ENCODE data around the gene ITFG2.
"Not testable (repeated sequence)": the region's sequence is repeated elsewhere in the genome, so short reads cannot be mapped to it uniquely, and the experiment has no call there.

Gene ITFG2

DNA sequence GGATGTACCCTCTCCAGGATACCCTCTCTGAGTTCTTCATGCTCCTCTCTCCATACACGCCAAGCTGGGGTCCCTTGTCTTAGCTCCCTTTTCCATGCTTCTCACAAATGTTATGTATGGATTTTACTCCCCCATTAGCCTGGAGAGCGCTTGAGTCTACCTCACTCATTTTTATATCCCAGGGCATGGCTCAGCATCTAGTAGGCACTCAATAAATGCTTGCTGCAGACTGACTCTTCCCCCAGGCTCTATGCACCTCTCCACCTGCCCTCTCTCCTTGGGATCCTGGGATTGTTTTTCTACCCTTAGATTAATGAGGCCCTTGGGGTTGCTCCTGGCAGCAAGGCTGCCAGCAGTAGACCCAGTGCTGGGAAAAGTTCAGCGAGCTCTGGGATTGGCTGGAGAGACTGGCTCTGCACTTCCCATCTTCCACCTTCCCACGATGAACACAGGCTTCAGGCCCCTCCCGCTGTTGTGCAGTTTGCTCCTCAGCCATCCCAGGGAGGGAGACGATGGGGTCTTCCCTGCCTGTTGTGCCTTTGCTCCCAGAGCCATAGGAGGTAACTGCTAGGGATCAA is 20.2 kb downstream of the ITFG2 start:
- no peak for DNase-seq (ENCODE audit: low read depth)

DNA sequence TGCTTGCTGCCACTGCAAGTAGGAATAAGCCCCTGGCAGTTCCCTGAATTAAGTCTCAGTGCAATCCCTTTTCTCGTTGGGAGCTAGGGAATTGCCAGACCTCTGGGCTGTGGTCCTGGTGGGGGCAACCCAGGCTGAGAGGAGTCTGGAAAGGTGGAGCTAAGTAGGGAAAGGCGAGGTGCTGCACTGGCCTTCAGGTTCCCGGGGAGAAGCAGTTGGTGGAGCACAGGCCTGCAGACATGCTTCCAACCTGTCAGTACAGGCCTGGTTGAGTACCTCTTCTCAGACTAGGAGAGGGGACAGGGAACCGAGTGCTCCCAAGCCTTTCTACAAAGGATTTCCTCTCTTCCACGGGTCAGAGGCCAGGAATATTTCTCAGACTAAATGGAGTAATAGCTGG is 20.9 kb downstream of the ITFG2 start:
- no peak for DNase-seq (ENCODE audit: low read depth)

DNA sequence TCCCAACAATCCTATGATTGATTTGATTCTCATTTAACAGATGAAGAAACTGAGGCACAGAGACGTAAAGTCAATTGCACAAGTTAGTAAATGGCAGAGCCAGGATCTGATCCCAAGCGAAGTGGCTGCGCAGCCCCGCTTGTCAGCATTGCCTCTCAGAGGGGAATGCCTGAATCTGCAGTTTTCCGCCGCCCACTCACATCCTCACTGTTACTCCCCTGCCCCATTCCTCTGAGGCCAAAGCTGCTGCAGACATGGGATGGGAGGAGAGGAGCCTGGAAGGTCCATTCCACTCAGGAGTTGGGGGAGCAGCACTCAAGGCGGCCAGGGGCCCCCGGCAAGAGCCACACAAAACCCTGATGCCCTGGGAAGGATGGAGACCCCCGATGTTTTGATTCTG is 21.3 kb downstream of the ITFG2 start:
- DNase-seq (ENCODE audit: low read depth) = no peak

DNA sequence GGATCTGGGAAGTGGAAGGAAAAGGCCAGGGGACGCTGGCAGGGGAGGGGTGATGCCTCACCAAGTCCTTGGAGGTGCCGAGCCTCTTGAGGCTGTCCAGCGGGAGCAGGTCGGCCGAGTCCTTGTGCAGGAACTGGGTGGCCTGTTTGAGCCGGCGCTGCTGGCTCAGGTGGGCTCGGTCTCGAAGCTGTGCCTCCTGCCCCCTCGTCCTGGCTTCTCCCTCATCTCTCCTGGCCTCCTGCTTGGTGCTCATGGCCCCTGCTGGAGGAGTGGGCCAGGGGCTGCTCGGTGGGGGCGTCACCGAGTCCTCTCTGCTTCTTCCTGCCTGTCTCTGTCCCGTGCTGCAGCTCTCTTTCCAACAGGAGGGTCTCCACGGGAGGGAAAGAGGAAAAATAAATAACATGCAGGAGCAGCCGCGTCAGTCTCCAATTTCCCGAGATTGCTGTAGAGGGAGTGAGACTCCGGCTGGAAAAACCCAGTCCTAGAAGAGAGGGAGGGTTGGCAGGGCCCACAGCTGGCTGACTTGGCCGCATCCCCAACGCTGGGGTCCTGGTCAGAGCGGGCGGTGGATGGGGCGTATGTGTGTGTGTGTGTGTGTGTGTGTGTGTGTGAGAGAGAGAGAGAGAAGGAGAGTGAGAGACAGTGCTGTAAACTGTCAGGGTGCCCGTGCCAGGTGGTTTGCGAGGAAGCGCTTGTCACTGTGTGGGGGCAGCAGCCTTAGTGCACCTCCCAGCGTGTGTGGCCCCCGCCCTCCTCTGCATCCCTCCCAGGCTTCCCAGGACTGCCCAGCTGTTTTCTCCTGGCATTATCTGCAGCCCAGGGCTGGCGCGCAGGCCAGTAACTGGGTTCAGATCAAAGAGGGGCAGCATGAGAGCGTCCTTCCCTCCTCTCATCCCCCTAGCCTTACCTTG is 22.4 kb downstream of the ITFG2 start, which contains the start of gene NRIP2:
TSS of gene NRIP2 (minus strand) at position 455 of the 911 bp plus-strand sequence. CDS start at position 403, 52 bp downstream.
- no peak for DNase-seq (ENCODE audit: low read depth)

DNA sequence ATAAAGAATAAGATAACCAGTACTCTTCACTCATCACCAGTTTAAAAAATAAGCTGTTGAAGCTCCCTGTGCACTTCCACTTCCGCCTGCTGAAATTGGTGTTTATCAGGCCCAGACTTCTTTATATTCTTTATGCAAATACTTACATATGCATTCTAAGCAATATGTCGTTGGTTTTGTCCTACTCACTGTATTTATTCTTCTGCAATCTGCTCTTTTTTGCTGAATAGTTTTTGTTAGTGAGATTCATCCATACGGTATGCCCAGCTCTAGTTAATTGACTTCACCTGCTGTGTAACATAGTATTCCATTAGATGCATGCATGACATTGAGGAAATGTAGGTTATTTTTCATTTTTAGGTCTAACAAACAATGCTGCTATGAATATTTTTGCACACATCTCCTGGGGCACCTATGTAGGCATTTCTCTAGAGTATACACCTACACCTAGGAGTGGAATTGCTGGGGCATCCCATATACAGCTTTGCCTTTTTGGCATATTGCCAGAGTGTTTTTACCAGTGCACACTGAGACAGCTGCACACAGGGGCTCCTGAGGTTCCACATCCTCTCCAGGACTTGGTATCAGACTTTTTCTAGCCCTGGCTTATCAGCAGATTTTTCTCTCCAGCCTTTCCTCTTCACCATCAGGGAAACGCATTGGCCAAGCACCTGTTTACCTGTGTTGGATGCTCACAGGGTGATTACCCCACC is 23.4 kb downstream of the ITFG2 start:
- DNase-seq (ENCODE audit: low read depth) = no peak

DNA sequence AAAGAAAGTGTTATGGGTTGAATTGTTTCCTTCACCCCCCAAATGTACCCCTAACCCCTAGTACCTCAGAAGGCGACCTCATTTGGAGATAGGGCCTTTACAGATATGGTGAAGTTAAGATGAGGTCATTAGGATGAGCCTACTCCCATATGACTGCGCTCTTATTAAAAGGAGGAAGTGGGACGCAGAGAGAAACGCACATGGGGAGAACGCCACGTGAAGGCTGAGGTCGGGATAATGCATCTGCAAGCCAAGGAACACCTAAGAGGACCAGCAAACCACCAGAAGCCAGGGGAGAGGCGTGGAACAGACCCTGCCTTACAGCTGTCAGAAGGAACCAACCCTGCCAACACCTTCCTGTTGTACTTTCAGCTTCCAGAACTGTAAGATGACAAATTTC is 24.1 kb downstream of the ITFG2 start:
- DNase-seq (ENCODE audit: low read depth) = no peak

DNA sequence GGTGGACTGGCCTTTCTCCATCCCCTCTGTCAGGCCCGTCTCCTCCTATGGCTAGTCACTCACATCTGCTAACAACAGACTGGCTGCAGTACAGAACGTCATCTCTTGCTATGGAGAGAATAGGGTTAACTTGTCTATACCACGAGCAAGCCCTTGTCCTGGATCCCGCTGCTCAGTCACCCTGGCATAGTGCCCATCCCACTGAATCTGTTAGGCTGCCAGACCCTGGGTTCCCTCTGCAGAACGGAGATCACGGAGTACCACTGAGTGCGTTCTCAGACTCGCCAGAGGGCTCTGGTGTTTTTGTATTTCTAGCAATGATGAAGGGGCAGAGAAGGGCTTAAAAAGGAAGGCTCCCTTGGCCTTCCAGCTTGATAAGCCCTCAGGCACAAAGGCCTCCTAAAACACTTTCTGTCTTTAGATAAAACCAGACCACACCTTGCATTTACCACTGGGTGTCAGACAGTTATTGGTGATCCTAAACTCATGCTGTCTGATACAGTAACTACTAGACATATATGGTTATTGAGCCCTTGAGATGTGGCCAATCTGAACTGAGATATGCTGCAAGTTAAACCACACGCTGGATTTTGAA is 28.7 kb downstream of the ITFG2 start:
- no peak for DNase-seq (ENCODE audit: low read depth)

DNA sequence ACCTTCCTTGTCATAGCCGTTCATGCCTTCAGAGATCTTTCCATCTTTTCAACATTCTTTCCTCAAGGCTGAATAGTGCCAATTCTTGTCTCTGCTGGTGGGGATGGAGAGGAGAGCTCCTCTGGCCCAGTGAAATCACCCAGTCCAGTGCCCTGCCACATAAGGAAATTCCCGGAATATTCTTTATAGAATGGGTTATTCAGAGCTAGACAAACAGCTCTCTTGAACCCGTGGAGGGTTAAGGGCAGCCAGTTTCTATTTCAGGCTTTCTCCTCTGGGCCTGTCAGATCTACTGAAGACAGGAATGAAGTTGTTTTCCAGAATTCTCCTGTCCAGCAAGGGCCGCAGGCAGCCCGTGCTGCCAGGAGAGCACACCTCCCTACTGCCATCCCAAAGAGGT is 30.5 kb downstream of the ITFG2 start:
- no peak for DNase-seq (ENCODE audit: low read depth)

DNA sequence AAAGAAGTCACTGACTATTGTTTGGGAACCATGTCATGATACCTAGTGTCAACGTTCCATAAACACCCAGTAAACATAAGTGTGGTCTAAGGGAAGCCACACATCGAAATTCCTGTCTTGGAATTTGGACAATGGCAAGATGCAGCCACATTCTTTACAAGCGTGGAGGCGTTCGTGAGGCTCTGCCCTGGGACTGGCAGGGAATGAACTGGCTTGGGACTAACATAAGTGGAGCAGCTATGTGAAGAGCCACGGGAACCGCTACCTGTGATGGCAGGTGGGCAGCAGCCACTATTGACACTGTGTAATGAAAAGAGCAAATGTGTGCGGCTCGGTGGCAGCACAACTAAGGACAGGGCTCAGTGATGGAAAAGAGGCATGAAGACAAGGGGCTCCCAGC is 32.3 kb downstream of the ITFG2 start:
- no peak for DNase-seq (ENCODE audit: low read depth)

DNA sequence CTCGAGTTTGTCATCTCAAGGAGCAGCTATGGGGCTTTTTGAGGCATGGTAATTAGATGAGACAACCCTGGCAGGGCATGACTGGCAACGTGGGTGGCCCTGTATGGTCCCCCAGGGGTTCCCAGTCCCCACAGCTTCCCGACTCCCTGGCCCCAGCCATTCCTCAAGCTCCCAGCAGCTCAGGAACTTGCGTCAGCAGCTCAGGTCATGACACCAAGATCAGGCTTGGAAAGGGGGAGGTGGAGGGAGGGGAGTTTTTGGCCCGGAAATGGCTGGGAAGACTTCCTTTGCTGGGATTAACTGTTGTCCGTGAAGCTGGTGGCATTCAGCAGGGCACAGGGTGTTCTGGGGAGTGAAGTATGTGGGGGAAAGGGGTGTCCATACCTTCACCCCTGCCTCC is 32.8 kb downstream of the ITFG2 start:
- DNase-seq (ENCODE audit: low read depth) = no peak

DNA sequence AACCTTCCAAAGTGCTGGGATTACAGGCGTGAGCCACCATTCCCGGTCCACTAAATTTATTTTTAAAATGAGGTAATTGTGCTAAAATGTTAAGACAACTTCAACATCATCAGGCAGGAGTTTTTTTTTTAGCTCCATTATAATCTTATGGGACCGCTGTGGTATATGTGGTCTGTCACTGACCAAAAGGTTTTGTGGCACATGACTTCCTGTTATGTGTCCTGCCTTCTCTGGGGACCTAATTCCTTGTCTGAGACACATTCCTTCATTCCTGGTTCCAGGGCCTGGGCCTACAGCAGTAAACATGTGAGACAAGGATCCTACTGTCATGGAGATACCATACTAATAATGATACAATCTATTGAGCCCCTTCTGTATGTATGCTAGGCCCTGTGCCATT is 39.5 kb downstream of the ITFG2 start:
- DNase-seq (ENCODE audit: low read depth) = no peak

DNA sequence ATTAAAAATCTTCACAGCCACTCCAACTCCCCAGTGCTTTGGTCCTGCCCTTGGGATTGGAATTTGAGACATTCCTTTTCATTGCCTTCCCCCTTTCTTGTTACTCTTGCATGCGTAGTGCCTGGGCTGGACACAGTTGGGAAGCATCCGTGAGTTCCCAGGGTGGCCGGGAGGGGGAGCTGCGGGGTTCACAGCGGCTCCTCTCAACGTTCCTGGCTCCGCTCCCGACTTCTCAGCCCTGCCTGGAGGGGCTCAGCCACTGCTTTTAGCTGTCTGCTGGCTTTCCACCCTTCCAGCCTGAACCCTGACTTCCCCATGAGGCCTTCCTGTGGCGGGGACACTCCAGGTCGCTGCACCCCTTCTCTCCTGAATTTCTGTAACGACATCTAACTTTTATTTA is 41.2 kb downstream of the ITFG2 start:
- DNase-seq (ENCODE audit: low read depth) = peak; percentile 11

DNA sequence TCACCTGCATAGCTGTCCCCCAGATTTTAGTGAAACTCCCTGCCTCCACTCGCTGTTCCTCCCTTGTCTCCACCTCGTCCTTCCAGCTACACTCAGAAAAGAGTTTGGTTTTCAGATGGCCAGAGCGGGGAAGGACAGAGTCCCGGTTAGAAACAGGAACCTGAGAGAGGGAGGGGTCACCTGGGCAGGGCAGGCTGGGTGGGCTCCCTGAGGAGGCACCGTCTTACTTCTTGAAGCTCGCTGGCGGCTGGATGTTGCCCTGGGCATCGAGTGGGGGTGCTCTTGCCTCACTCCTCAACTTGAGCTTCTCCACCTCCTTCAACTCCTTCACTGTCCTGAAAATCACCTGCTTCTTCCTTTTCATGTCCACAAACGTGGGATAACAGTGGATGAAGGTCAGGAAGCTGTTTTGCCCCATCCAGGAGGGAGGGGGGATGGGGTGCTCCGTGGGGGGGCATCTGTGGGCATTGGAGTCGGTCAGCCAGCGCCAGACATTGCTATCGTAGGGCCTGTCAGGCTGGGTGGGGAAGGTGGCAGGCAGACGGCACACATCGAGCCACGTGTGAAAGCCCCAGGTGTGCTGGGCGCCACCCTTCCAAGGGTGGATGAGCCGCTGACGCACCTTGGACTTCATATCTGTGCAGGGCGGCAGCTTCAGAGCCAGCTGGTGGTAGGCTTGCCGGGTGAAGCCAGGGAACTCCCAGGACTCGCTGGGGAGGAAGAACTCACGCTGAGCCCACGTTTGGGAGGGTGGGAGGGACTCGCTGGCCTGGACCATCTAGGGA is 42.4 kb downstream of the ITFG2 start:
- DNase-seq (ENCODE audit: low read depth) = no peak

DNA sequence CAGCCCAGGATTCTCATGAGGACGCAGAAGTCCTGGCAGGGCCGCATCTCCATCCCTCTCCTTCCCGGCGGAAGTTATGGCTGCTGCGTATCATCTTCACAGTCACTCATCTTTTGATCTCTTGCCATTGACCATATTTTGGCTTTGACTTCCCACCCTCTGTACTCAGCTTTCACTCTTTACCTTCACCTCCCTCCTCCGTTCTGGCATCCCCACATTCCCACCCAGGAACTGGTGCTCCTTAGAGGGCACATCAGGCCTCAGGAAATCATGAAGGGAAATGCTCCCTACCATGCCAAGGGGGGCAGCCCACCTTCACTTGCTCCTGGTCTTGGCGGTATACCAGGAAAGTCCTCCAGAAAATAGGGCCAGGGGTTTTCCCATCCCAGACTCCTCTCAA is 43.1 kb downstream of the ITFG2 start:
- DNase-seq (ENCODE audit: low read depth) = no peak

DNA sequence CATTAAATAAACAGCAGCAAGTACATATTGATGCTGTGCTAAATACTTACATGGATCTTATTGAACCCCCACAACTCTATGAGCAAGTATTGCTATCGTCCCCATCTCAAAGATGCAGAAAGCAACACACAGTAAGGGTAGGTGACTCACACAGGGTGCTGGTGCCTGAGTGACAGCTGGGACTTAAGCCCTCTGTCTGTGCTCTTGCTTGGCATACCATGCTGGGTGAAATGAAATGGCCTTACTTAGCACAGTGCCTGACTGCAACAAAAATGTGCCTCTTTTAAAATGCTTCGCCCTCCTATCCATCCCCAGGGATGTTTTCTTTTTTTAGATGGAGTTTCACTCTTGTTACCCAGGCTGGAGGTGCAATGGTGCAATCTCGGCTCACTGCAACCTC is 43.6 kb downstream of the ITFG2 start:
- DNase-seq (ENCODE audit: low read depth) = no peak

DNA sequence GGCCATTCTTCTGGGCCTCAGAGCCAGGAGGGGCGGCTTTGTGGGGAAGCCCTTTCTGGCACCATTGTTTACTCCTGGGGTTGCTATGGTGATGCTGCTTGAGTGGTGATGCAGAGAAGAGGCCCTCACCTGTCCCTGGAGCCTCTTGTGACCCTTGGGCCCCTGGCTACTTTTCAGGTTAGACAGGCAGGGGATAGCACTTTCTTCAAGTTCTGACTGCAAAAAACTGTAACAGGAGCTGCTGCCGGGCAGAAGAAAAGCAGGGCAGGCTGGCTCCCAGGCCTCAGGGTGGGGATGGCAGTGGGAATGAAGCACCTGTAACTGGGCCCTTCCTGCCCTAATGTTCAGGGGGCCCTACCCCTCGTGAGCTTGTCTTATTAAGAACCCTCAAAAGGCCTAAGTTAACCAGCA is 44.6 kb downstream of the ITFG2 start, which contains the start of gene TEX52:
TSS of gene TEX52 (minus strand) at position 19 of the 411 bp plus-strand sequence. CDS start at position 6, 13 bp downstream.
- no peak for DNase-seq (ENCODE audit: low read depth)

DNA sequence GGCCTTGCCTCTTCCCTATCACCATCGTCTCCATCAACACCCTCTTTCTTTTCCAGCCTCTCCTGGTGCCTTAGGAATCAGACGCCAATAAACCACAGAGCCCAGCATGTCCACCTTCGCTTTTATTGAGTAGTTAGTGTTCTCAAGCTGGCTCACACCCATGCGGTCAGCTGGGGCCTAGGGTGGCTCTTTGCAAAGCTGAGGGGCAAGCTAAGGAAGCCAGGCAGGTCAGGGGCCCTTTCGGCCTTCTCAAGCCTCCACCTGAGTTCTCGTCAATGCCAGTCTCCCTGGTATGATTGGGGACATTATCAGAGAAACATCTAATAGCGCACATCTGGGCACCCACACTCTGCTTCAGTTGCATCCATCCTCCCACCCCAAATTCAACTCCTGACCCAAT is 45.1 kb downstream of the ITFG2 start:
- no peak for DNase-seq (ENCODE audit: low read depth)

DNA sequence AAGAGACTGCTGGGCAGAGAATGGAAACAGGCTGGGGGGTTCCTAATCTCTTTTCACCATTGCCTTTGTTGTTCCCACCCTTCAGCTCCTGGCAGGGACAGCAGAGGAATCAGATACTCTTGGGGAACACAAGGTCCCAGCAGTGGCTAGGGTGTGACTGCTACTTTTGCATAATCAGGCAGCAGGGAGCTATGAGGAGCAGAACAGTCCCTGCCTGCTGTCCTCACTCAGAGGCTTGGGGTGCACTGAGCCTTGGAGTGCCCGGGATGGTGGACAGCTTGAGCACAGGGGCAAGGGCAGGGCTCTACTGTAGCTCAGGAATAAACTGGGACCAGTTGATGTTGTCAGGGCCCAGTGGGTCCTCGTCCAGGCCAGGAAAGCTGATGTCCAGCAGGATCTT is 45.9 kb downstream of the ITFG2 start:
- DNase-seq (ENCODE audit: low read depth) = no peak

DNA sequence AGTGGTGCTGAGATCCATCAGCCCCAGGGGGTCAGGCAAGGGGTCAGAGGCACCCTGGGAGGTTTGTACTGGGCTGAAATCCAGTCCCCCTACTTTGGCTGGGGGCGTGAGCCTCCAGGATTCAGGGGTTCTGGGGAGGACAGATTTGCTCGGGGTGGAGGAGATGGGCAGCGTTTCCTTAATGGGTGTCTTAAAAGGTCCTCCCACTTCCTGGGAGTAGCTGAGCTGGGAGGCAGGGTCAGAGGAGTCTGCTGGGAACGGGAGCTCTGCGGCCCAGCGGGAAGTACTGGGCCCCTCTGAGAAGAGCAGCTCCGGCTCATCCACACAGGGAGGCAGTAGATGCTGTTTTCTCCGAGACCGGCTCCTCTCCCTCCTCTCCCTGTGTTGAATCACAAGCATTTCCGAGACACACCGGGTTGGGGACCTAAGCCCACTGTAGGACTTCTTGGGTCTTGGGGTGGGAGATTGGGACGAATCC is 46.5 kb downstream of the ITFG2 start:
- DNase-seq (ENCODE audit: low read depth) = no peak

DNA sequence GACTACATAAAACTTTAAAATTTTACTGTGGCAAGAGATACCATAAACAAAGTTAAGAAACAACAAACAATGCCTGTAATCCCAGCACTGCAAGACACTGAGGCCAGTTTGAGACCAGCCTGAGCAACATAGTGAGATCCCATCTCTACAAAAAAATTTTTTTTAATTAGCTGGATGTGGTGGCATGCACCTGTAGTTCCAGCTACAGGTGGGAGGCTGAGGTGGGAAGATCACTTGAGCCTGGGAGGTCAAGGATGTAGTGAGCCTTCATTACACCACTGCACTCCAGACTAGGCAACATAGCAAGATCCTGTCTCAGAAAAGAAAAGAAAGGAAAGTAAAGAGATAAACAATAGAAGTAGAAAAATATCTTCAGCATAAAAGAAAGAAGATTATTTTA is 47.7 kb downstream of the ITFG2 start:
- no peak for DNase-seq (ENCODE audit: low read depth)

DNA sequence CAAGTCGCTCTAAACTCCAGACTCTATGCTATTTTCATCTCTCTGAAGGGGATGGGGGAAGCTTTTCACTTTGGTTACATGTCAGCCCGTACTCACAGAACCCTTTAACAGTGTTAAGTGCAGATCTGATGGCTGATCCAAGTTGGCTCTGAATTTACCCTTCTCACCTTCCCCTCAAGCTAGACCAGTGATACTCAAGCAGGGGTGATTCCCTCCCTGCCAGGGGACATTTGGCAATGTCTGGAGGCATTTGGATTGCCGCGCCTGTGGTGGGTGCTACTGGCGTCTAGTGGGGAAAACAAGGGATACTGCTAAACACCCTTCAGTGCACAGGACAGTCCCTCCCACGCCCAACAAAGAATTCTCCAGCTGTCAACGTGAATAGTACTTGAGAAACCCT is 50.4 kb downstream of the ITFG2 start:
- no peak for DNase-seq (ENCODE audit: low read depth)

DNA sequence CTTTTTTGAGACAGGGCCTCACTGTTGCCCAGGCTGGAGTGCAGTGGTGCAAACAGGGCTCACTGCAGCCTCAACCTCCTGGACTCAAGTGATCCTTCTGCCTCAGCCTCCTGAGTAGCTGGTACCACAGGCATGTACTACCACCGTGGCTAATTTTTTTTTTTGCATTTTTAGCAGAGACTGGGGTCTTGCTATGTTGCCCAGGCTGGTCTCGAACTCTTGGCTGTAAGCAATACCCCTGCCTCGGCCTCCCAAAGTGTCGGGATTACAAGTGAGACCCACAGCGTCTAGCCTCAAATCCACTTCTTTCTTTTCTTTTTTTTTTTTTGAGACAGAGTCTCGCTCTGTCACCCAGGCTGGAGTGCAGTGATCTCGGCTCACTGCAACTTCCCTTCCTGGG is 50.9 kb downstream of the ITFG2 start:
- DNase-seq (ENCODE audit: low read depth) = not testable (repeated sequence)
